Activated naive CD4-positive, alpha-beta T cell treated with Interleukin-2 at 50 U/mL for 16 hours (primary cell): ENCODE results near the gene FBXO9.

Experiments used
- DNase-seq: peaks from one replicate; pipeline ENCODE4 v3.0.0-alpha.2; 2020

FBXO9 gene

GRCh38 chr6:53139841-53140413, 74.7 kb downstream of the FBXO9 start:
- DNase-seq, result no peak

- DNase-seq, result no peak
Measured at GRCh38 chr6:53142810-53143209, 77.6 kb downstream of the FBXO9 start.

- DNase-seq, result no peak
Measured at GRCh38 chr6:53143710-53144109, 78.5 kb downstream of the FBXO9 start.

DNA sequence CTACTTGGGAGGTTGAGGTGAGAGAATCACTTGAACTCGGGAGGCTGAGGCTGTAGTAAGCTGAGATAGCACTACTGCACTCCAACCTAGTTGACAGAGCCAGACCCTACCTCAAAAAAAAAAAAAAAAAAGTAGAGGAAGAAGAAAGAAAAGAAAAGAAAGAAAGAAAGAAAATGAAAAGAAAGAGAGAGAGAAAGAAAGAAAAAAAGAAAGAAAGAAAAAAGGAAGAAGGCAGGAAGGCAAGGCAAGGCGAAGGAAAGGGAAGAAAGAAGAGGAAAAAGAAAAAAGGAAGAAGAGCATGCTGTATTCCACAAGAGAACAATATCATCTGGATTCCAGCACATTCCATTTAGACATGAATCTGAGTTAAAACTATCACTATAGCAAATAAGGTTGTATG, 79.6 kb downstream of the FBXO9 start:
- DNase-seq, result no peak

DNA sequence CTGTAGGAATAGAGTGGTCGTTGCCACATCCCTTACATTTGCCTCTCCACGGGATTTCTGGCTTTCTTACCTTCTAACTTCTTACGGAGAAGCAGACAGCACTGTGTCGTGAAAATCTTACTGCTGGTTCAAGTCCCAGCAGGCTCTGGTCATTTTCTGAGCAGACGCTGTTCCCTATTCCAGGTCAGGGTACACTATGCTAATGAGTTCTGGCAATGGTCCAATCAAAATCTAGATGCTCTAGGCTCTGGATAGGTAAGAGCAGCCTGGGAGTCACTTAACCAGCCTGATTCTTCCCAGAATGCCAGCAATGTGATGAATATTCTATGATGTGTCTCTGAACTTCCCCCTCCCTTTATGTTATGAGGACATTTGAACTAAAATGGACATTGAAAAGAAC, 83.5 kb downstream of the FBXO9 start, which contains the start of gene GCM1:
Gene GCM1, minus strand, starts transcription at position 158 of the 400 bp plus-strand sequence. CDS start 3,209 bp downstream, outside the sequence.
- DNase-seq, result no peak
